Activated CD8-positive, alpha-beta memory T cell treated with anti-CD3 and anti-CD28 coated beads for 48 hours (primary cell): Measurements from ENCODE around the gene LCE3E.

Experiments used
- DNase-seq, 3 experiments: peaks; one replicate each; pipeline ENCODE4 v3.0.0-alpha.2; 2020; ENCODE audit warnings: low read depth in 2 of 3, low spot score in 2 of 3

LCE3E gene

GRCh38 chr1:152517237-152517811 lies 49.3 kb downstream of the LCE3E start:
- no peak for DNase-seq

GRCh38 chr1:152516082-152516481 lies 50.5 kb downstream of the LCE3E start:
- DNase-seq: no peak
